MCF 10A (cell line): Measurements from ENCODE around the gene NPTX1. TPM values are rescaled to one million over a fixed set of nuclear protein-coding genes. Genes with fewer than 3 reads are reported as not detected.

ENCODE experiments used
- BruUV-seq: library from RNA; stranded (reverse); fragments of 400-500 nt; replicated peaks from 2 replicates; lab custom pipeline; 2021; lab: Mats Ljungman, UMichigan
- CTCF ChIA-PET: fragments of 300-600 bp; sonication (Branson Sonifier 250); formaldehyde crosslinking; extraction: SDS; loops from one replicate; lab custom pipeline; 2021; ENCODE audit warnings: antibody characterized with exemption, inconsistent platforms; lab: Yijun Ruan, JAX
- POLR2A ChIA-PET: fragments of 300-600, 350-650 bp; sonication (Branson Sonifier 250); formaldehyde crosslinking; extraction: SDS; loops from one replicate; lab custom pipeline; 2020; ENCODE audit warnings: antibody characterized with exemption, inconsistent platforms; lab: Yijun Ruan, JAX
- DNase-seq: peaks from one replicate; pipeline ENCODE4 v3.0.0-alpha.2; 2018; ENCODE audit not compliant: unreplicated experiment
- H3K27ac Mint-ChIP-seq: one replicate; pipeline ENCODE4 v1.8.0; 2022; ENCODE audit warnings: mild to moderate bottlenecking, low read depth, mixed read lengths; ENCODE audit not compliant: unreplicated experiment
- H3K27me3 Mint-ChIP-seq: one replicate; pipeline ENCODE4 v1.8.0; 2022; ENCODE audit warnings: mixed read lengths; ENCODE audit not compliant: insufficient read depth, unreplicated experiment
- H3K36me3 Mint-ChIP-seq: one replicate; pipeline ENCODE4 v1.8.0; 2022; ENCODE audit warnings: mild to moderate bottlenecking, moderate library complexity, mixed read lengths; ENCODE audit not compliant: insufficient read depth, unreplicated experiment
- H3K4me1 Mint-ChIP-seq: one replicate; pipeline ENCODE4 v1.8.0; 2022; ENCODE audit warnings: mixed read lengths; ENCODE audit not compliant: insufficient read depth, unreplicated experiment
- H3K4me3 Mint-ChIP-seq: one replicate; pipeline ENCODE4 v1.8.0; 2022; ENCODE audit warnings: mild to moderate bottlenecking, moderate library complexity, mixed read lengths; ENCODE audit not compliant: unreplicated experiment
- H3K9me3 Mint-ChIP-seq: one replicate; pipeline ENCODE4 v1.8.0; 2022; ENCODE audit warnings: mixed read lengths; ENCODE audit not compliant: unreplicated experiment
- CTCF ChIP-seq: fragments of 200-600 bp; IDR thresholded peaks from one replicate; pipeline ENCODE4 v1.8.0; 2022; ENCODE audit warnings: antibody characterized with exemption, mild to moderate bottlenecking; ENCODE audit not compliant: unreplicated experiment
- intact Hi-C: fragments of 100-400 bp; cut with micrococcal nuclease; formaldehyde crosslinking; loops from 2 replicates; pipeline ENCODE4 v1.14.1; 2022
- total RNA-seq: library from RNA; stranded (reverse); gene quantifications from 2 replicates; pipeline ENCODE4 v1.2.3, GENCODE V29; 2022

NPTX1 gene
- total RNA-seq, 1 experiment from 2014 or later = not detected

GRCh38 chr17:80474961-80475909, 1.2 kb downstream of the NPTX1 start:
- ChIA-PET CTCF (interaction anchor here (0.5 to 1.2 kb wide), 9 partner anchors 10 to 384 kb away, joined by 3 to 5 read pairs (median 4); no protein-coding TSS in a partner anchor), POLR2A (interaction anchor here (0.7 to 1.7 kb wide), 3 partner anchors 21 to 211 kb away, joined by 3 to 7 read pairs (median 3); no protein-coding TSS in a partner anchor)
- Mint-ChIP-seq H3K4me3 (peak overlapping the region; percentile 67), H3K27me3 (peaks cover 71% of the 10 kb centered on the region), H3K27ac (peak overlapping the region; percentile 66), H3K9me3 (no peaks in the 10 kb centered on the region), H3K4me1 (peaks cover 9% of the 10 kb centered on the region), H3K36me3 (no peaks in the 10 kb centered on the region)
- intact Hi-C loops = loop anchor here (1.0 to 10.0 kb wide), 2 partner anchors 100 to 360 kb away; no protein-coding TSS in a partner anchor
- peak; percentile 6 for DNase-seq
- TF ChIP-seq CTCF = no peak
- no TSS peak for BruUV-seq

DNA sequence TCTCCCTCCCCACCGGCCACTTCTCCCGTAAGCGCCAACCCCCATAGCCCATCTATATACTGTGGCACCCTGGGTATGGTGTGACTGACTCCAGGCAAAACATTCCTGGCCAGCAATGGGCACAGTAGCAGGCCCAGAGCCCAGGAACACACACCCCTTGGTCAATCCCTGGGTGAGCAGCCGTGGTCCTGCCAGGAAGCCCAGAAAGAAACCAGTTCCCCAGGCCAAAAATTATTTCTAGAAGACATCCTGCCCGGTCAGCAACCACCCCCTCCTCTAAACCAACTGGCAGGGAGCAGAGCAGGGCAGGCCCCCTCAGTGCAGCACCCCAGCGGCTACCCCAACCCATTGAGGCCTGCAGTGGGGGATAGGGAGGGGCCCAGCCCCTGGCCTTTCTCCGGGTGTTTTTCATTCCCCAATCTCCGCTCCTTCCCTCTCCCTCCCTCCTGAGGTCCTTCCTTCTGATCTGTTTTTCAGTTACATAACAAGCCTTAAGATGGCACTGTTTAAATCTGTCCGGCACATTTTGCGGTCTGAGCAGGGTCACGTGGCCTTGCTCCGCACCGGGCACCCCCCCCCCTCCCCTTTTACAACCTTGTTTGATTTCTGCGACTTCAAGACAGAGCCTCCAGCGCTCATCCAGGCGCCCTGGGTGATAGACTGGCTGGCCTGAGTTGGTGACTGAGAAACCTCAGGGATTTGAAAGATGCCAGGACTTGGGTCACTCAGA, 2.0 kb downstream of the NPTX1 start:
- BruUV-seq = no TSS peak
- POLR2A ChIA-PET = interaction anchor here (0.7 to 1.7 kb wide), 5 partner anchors 20 to 426 kb away, joined by 3 to 7 read pairs (median 4); no protein-coding TSS in a partner anchor
- Mint-ChIP-seq H3K27ac (peak overlapping the region; percentile 66), H3K36me3 (no peaks in the 10 kb centered on the region), H3K9me3 (no peaks in the 10 kb centered on the region), H3K4me3 (peak overlapping the region; percentile 67), H3K27me3 (peaks cover 71% of the 10 kb centered on the region), H3K4me1 (peaks cover 9% of the 10 kb centered on the region)
- CTCF ChIA-PET = interaction anchor here (0.5 to 1.6 kb wide), 13 partner anchors 10 to 599 kb away, joined by 3 to 6 read pairs (median 4); no protein-coding TSS in a partner anchor
- intact Hi-C loops = loop anchor here (1.0 to 10.0 kb wide), 2 partner anchors 101 to 360 kb away; no protein-coding TSS in a partner anchor
- peak; percentile 23 for TF ChIP-seq CTCF
- peak; percentile 69 for DNase-seq

GRCh38 chr17:80473701-80474100, 2.7 kb downstream of the NPTX1 start:
- POLR2A ChIA-PET = interaction anchor here (0.6 to 1.1 kb wide), 3 partner anchors 19 to 427 kb away, joined by 3 to 7 read pairs (median 4); no protein-coding TSS in a partner anchor
- H3K9me3 Mint-ChIP-seq = no peaks in the 10 kb centered on the region
- peaks cover 9% of the 10 kb centered on the region for H3K4me1 Mint-ChIP-seq
- no peak overlapping the region for H3K27ac Mint-ChIP-seq
- DNase-seq = no peak
- intact Hi-C loops = loop anchor here (1.0 to 10.0 kb wide), 2 partner anchors 102 to 361 kb away; no protein-coding TSS in a partner anchor
- peaks cover 72% of the 10 kb centered on the region for H3K27me3 Mint-ChIP-seq
- CTCF ChIA-PET = interaction anchor here (0.6 to 1.6 kb wide), 7 partner anchors 9 to 598 kb away, joined by 3 to 6 read pairs (median 3); no protein-coding TSS in a partner anchor
- H3K4me3 Mint-ChIP-seq = no peak overlapping the region
- TF ChIP-seq CTCF = no peak
- H3K36me3 Mint-ChIP-seq = no peaks in the 10 kb centered on the region
- BruUV-seq = no TSS peak
